ENCODE data around the gene YJEFN3. TPM values are rescaled to one million over a fixed set of nuclear protein-coding genes. Genes with fewer than 3 reads are reported as not detected.

Gene YJEFN3
- total RNA-seq, 1 donor from 2014 or later, result 0.52 TPM

DNA sequence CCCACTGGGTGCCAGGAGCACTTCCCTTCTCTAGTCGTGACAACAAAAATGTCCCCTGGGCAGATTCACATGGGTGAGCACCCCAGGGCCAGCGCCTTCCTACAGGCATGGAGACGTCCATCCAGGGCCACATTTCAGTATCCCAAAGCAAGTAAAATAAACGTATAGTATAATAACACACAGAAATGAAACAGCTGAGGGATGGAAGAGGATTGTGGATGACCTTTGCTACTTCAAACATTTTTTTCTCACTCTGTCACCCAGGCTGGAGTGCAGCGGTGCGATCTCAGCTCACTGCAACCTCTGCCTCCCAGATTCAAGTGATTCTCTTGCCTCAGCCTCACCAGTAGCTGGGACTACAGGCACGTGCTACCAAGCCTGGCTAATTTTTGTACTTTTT lies 37.6 kb downstream of the YJEFN3 start:
- no peak overlapping the region for H3K9ac ChIP-seq (ENCODE audit: low read depth in 1 of 3, low read length in 3 of 3)
- H3K4me1 ChIP-seq (ENCODE audit: control insufficient read depth in 3 of 3, insufficient read depth in 3 of 3, low read length in 3 of 3), result no peaks in the 10 kb centered on the region
- no peaks in the 10 kb centered on the region for H3K9me3 ChIP-seq (ENCODE audit: control insufficient read depth in 3 of 3, low read length in 3 of 3)
- H3K27ac ChIP-seq (ENCODE audit: low read depth, low read length), result no peak overlapping the region
- no peaks in the 10 kb centered on the region for H3K36me3 ChIP-seq (ENCODE audit: control insufficient read depth in 3 of 3, insufficient read depth in 3 of 3, low read length in 3 of 3)
- H3K4me3 ChIP-seq (ENCODE audit: low read length in 3 of 3), result no peak overlapping the region
- H3K27me3 ChIP-seq (ENCODE audit: control insufficient read depth in 3 of 3, insufficient read depth in 3 of 3, low read length in 3 of 3), result no peaks in the 10 kb centered on the region

DNA sequence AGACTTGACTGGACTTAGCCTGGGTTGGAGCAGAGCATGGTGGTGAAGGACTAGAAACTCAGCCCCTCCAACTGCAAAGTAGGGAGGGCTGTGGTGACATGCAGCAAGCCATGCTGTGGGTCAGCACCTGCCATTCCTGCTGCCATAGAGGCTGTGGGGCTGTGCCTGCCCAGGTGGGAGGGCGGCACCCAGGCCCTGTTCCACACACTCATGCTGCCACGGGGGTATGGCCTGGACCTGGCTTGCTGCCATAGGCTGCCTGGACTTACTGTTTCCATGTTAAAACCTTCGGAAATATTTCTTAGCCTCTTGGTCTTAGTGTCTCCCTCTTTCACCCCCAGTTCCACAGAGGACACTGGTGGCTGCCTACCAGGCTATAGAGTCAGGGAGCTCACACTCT lies 38.7 kb downstream of the YJEFN3 start:
- Histone ChIP-seq H3K4me1 (ENCODE audit: control insufficient read depth in 3 of 3, insufficient read depth in 3 of 3, low read length in 3 of 3) (no peaks in the 10 kb centered on the region), H3K4me3 (ENCODE audit: low read length in 3 of 3) (no peak overlapping the region), H3K36me3 (ENCODE audit: control insufficient read depth in 3 of 3, insufficient read depth in 3 of 3, low read length in 3 of 3) (no peaks in the 10 kb centered on the region), H3K27me3 (ENCODE audit: control insufficient read depth in 3 of 3, insufficient read depth in 3 of 3, low read length in 3 of 3) (no peaks in the 10 kb centered on the region), H3K9me3 (ENCODE audit: control insufficient read depth in 3 of 3, low read length in 3 of 3) (no peaks in the 10 kb centered on the region), H3K9ac (ENCODE audit: low read depth in 1 of 3, low read length in 3 of 3) (no peak overlapping the region), H3K27ac (ENCODE audit: low read depth, low read length) (no peak overlapping the region)

- Histone ChIP-seq H3K36me3 (ENCODE audit: control insufficient read depth in 3 of 3, insufficient read depth in 3 of 3, low read length in 3 of 3) (no peaks in the 10 kb centered on the region), H3K4me1 (ENCODE audit: control insufficient read depth in 3 of 3, insufficient read depth in 3 of 3, low read length in 3 of 3) (no peaks in the 10 kb centered on the region), H3K27ac (ENCODE audit: low read depth, low read length) (no peak overlapping the region), H3K27me3 (ENCODE audit: control insufficient read depth in 3 of 3, insufficient read depth in 3 of 3, low read length in 3 of 3) (no peaks in the 10 kb centered on the region), H3K9me3 (ENCODE audit: control insufficient read depth in 3 of 3, low read length in 3 of 3) (no peaks in the 10 kb centered on the region), H3K4me3 (ENCODE audit: low read length in 3 of 3) (no peak overlapping the region), H3K9ac (ENCODE audit: low read depth in 1 of 3, low read length in 3 of 3) (no peak overlapping the region)
Measured at GRCh38 chr19:19568802-19569756, 40.4 kb downstream of the YJEFN3 start.

DNA sequence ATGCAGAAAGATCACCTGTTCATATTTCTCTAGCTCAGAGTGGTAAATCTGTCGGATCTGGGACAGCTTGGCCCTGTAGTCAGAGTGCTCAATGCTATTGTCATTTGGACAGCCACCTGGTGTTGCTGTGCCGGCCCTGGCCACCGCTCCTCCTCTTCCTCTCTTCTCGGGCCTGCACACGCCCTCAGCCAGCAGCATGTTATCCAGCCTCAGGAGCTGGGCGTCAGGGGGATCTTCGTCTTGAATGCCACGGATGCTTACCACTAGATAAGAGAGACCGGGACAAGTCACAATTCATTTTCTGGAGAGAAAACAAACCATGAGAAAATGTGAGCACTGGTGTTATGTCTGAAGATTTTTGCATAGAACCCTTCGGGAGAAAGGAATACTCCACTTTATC lies 41.9 kb downstream of the YJEFN3 start:
- no peaks in the 10 kb centered on the region for H3K27me3 ChIP-seq (ENCODE audit: control insufficient read depth in 3 of 3, insufficient read depth in 3 of 3, low read length in 3 of 3)
- no peaks in the 10 kb centered on the region for H3K36me3 ChIP-seq (ENCODE audit: control insufficient read depth in 3 of 3, insufficient read depth in 3 of 3, low read length in 3 of 3)
- H3K9me3 ChIP-seq (ENCODE audit: control insufficient read depth in 3 of 3, low read length in 3 of 3), result no peaks in the 10 kb centered on the region
- no peak overlapping the region for H3K27ac ChIP-seq (ENCODE audit: low read depth, low read length)
- H3K4me1 ChIP-seq (ENCODE audit: control insufficient read depth in 3 of 3, insufficient read depth in 3 of 3, low read length in 3 of 3), result no peaks in the 10 kb centered on the region
- no peak overlapping the region for H3K9ac ChIP-seq (ENCODE audit: low read depth in 1 of 3, low read length in 3 of 3)
- H3K4me3 ChIP-seq (ENCODE audit: low read length in 3 of 3), result no peak overlapping the region

DNA sequence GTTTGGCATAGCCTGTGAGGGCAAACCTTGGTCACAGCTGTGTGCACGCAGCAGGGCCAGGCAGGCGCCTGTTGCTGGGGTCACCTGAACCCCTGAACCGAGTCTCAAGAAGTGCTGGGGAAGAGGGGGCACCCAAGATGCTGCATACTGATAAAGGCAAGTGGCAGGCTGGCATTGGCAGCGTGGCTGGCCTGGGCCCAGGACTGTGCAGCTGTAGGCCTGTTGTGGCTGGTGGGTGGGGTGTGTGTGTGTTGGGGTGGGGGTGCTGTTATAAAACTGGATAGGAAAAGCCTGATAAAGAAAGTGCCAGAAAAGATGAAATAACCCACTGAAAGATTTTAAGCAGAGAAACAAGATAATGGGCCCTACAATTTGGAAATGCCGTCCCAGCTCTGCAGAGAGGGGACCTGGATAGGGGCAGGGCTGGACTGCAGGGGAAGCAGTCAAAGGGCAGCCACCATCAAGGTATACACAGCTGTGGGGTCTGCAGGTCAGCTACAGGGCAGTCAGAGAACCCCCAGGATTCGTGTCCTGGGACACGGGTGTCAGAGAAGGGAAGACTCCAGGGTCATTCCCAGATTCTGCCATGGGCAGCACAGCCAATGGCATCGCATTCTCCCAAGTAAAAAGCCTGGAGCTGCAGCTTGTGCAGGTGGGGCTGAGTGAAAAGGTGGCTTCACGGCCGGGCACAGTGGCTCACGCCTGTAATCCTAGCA lies 42.5 kb downstream of the YJEFN3 start:
- no peaks in the 10 kb centered on the region for H3K4me1 ChIP-seq (ENCODE audit: control insufficient read depth in 3 of 3, insufficient read depth in 3 of 3, low read length in 3 of 3)
- no peak overlapping the region for H3K27ac ChIP-seq (ENCODE audit: low read depth, low read length)
- H3K27me3 ChIP-seq (ENCODE audit: control insufficient read depth in 3 of 3, insufficient read depth in 3 of 3, low read length in 3 of 3), result no peaks in the 10 kb centered on the region
- no peaks in the 10 kb centered on the region for H3K9me3 ChIP-seq (ENCODE audit: control insufficient read depth in 3 of 3, low read length in 3 of 3)
- H3K36me3 ChIP-seq (ENCODE audit: control insufficient read depth in 3 of 3, insufficient read depth in 3 of 3, low read length in 3 of 3), result no peaks in the 10 kb centered on the region
- no peak overlapping the region for H3K4me3 ChIP-seq (ENCODE audit: low read length in 3 of 3)
- no peak overlapping the region for H3K9ac ChIP-seq (ENCODE audit: low read depth in 1 of 3, low read length in 3 of 3)

DNA sequence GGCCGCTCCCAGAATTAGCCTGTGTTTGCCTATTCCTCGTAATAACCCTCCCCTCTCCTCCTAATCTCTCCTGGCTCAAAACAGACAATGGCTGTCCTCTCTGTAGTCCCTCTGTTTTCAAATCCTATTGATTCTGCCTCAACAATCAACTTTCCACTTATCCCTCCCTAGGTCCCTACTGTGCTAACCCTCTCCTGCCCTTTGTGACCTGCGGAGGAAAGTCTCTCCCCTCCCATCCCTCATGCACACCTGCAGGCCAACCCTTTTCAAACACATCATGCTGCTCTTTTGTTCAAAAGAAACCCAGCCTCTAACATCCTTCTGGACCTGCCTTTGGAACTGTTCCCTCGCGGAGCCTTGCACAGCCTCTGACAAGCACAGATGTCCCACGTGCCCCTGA lies 46.7 kb downstream of the YJEFN3 start:
- Histone ChIP-seq H3K4me3 (ENCODE audit: low read length in 3 of 3) (no peak overlapping the region), H3K4me1 (ENCODE audit: control insufficient read depth in 3 of 3, insufficient read depth in 3 of 3, low read length in 3 of 3) (no peaks in the 10 kb centered on the region), H3K9me3 (ENCODE audit: control insufficient read depth in 3 of 3, low read length in 3 of 3) (no peaks in the 10 kb centered on the region), H3K27ac (ENCODE audit: low read depth, low read length) (no peak overlapping the region), H3K36me3 (ENCODE audit: control insufficient read depth in 3 of 3, insufficient read depth in 3 of 3, low read length in 3 of 3) (no peaks in the 10 kb centered on the region), H3K27me3 (ENCODE audit: control insufficient read depth in 3 of 3, insufficient read depth in 3 of 3, low read length in 3 of 3) (no peaks in the 10 kb centered on the region), H3K9ac (ENCODE audit: low read depth in 1 of 3, low read length in 3 of 3) (no peak overlapping the region)

DNA sequence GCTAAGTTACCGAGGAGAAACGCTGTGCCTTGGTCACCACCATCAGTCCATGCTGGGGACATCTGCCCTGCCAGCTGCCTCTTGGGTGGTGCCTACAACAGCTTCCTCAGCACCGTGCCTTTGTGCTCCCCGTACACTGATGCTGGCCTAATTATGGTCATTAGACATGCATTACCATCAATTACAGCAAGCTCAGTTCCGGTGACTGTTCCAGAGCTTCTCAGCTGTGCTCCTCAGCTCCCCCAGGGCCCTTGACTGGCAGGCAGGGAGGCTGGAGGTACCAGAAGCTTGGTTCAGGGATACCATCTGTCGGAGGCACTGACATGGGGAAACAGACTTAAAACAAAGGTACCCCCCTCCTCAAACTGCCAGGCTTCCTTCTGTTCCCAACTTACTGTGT lies 49.5 kb downstream of the YJEFN3 start:
- H3K9ac ChIP-seq (ENCODE audit: low read depth in 1 of 3, low read length in 3 of 3), result no peak overlapping the region
- no peak overlapping the region for H3K27ac ChIP-seq (ENCODE audit: low read depth, low read length)
- no peaks in the 10 kb centered on the region for H3K4me1 ChIP-seq (ENCODE audit: control insufficient read depth in 3 of 3, insufficient read depth in 3 of 3, low read length in 3 of 3)
- H3K4me3 ChIP-seq (ENCODE audit: low read length in 3 of 3), result no peak overlapping the region
- no peaks in the 10 kb centered on the region for H3K27me3 ChIP-seq (ENCODE audit: control insufficient read depth in 3 of 3, insufficient read depth in 3 of 3, low read length in 3 of 3)
- no peaks in the 10 kb centered on the region for H3K36me3 ChIP-seq (ENCODE audit: control insufficient read depth in 3 of 3, insufficient read depth in 3 of 3, low read length in 3 of 3)
- no peaks in the 10 kb centered on the region for H3K9me3 ChIP-seq (ENCODE audit: control insufficient read depth in 3 of 3, low read length in 3 of 3)

DNA sequence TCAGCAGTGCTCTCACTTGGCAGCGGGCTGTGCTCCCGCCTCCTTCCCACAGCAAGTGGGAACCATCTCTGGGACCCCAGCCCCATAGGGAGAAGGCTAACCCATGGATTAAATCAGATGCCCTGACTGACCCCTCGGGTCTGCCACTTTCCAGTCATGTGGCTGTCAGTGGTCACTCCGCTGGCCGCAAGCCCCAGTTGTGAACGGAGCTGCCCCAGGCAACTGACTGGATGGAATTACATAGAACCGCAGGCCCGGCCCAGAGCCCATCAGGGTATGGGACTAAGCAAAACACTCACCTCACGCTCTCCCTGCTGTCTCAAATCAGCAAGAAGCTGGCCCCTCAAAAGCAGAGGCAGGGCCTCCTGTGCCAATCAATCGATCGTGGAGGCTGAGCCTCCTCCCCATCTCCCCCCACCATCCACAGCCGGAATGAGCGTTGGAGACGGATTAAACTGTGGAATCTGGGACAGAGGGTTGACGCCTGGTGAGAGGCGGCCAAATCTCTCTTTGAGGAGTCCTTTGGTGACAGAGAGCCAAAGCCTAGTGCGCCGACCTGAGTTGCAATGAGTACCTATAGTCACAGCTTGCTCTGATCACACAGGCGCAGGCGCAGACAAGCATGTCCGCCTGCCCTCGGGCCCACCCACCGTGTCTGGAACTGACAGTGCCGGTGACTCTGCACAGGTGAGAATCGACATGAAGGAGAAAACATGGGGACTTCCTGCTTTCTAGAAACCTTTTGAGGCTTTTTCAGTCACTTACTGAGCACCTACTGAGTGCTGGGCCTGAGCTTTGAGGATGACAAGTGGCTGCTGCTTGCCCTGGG lies 51.0 kb downstream of the YJEFN3 start:
- no peak overlapping the region for H3K9ac ChIP-seq (ENCODE audit: low read depth in 1 of 3, low read length in 3 of 3)
- H3K27me3 ChIP-seq (ENCODE audit: control insufficient read depth in 3 of 3, insufficient read depth in 3 of 3, low read length in 3 of 3), result no peaks in the 10 kb centered on the region
- H3K4me3 ChIP-seq (ENCODE audit: low read length in 3 of 3), result no peak overlapping the region
- H3K27ac ChIP-seq (ENCODE audit: low read depth, low read length), result no peak overlapping the region
- H3K9me3 ChIP-seq (ENCODE audit: control insufficient read depth in 3 of 3, low read length in 3 of 3), result no peaks in the 10 kb centered on the region
- H3K36me3 ChIP-seq (ENCODE audit: control insufficient read depth in 3 of 3, insufficient read depth in 3 of 3, low read length in 3 of 3), result no peaks in the 10 kb centered on the region
- H3K4me1 ChIP-seq (ENCODE audit: control insufficient read depth in 3 of 3, insufficient read depth in 3 of 3, low read length in 3 of 3), result no peaks in the 10 kb centered on the region

GRCh38 chr19:19580418-19580817 lies 51.7 kb downstream of the YJEFN3 start:
- H3K36me3 ChIP-seq (ENCODE audit: control insufficient read depth in 3 of 3, insufficient read depth in 3 of 3, low read length in 3 of 3), result no peaks in the 10 kb centered on the region
- H3K4me1 ChIP-seq (ENCODE audit: control insufficient read depth in 3 of 3, insufficient read depth in 3 of 3, low read length in 3 of 3), result no peaks in the 10 kb centered on the region
- no peak overlapping the region for H3K27ac ChIP-seq (ENCODE audit: low read depth, low read length)
- H3K9me3 ChIP-seq (ENCODE audit: control insufficient read depth in 3 of 3, low read length in 3 of 3), result no peaks in the 10 kb centered on the region
- H3K9ac ChIP-seq (ENCODE audit: low read depth in 1 of 3, low read length in 3 of 3), result no peak overlapping the region
- H3K27me3 ChIP-seq (ENCODE audit: control insufficient read depth in 3 of 3, insufficient read depth in 3 of 3, low read length in 3 of 3), result no peaks in the 10 kb centered on the region
- no peak overlapping the region for H3K4me3 ChIP-seq (ENCODE audit: low read length in 3 of 3)

Measured in skeletal muscle tissue (tissue), 4 donors.